Measurements from ENCODE around the gene TARBP2.

Gene TARBP2

DNA sequence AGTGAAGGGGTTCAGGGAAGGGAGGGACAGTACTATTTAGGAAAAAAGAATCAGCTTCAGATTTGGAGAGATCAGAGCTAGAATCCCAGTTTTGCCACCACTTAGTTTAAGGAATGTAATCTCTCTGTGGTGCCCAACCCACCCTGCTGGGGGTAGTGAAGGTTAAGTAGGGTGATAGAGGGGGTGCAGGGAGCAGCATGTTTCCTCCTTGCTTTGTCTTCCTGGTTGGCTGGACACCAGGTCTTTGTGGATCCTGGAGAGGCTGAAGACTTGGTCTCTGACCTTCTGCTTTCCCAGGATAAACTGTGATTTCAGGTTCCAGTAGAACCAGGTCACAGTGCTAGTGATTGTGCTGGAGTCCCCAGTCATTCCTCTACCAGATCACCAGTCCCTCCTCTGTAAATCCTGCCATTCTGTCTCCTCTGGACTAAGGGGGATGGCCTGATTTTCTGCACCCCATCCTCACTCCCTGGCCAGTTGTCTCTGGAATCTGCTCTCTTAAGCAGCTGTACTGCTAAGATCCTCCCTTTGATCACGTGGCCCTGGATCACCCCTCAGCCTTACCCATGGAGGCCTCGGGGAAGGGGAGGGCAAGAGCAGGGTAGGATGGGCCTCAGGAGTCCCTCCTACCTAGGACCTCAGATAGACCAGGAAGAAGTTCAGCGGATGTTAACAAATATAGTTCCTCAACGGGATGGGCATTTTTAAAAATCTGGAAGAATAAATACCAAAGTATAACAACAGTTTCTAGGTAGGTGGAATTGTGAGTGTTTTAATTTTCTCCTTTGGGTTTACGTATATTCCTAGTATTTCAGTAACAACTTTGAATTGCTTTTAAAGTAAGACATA, 5.0 kb upstream of the TARBP2 start:
- DNase-seq, result peak; percentile 56 to 57
- TF ChIP-seq POLR2A (IDR thresholded peaks at IDR 0.05; ENCODE audit: low read length) (no peak), GATA1 (IDR thresholded peaks at IDR 0.05; ENCODE audit: low read depth, low read length) (no peak)

DNA sequence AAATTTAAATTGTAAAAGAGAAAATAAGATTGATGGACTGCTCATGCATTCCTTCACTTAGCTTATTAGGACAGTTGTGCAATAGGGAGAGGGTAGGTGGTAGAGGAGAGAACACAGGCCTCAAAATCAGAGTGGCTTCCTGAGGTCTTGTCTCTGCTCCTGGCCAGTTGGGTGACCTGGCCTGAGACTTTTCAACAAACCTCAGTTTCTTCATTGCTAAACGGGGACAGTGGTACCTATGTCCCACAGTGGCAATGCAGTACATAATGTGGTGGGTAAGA, 4.4 kb upstream of the TARBP2 start:
- no peak for DNase-seq
- TF ChIP-seq GATA1 (IDR thresholded peaks at IDR 0.05; ENCODE audit: low read depth, low read length), result no peak
- no peak for TF ChIP-seq POLR2A (IDR thresholded peaks at IDR 0.05; ENCODE audit: low read length)

DNA sequence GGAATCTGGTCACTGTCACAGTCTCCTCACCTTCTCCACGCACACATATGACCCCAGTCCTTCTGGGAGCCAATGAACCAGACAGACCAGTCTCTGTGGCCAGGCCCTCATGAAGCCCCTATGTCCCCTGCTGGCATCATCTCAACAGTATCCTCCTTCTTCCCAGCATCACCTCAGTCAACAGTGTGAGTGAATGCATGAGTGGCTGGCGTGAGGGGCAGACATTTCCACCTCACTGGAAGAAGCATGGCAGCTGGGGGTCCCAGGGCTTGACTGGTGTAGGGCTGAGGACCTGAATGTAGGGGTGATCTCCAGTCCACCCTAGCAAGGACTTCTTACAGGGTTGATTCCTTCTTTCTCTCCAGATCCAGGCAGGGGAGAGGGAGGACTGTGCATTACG, 3.6 kb upstream of the TARBP2 start:
- no peak for TF ChIP-seq POLR2A (IDR thresholded peaks at IDR 0.05; ENCODE audit: low read length)

GRCh38 chr12:53498235-53498630, 2.9 kb upstream of the TARBP2 start:
- TF ChIP-seq POLR2A (IDR thresholded peaks at IDR 0.05; ENCODE audit: low read length) (no peak), GATA1 (IDR thresholded peaks at IDR 0.05; ENCODE audit: low read depth, low read length) (no peak)
- no peak for DNase-seq

More for the DNA sequence above, 3.6 kb upstream of the TARBP2 start:
- DNase-seq, result no peak

GRCh38 chr12:53499266-53500141, 1.6 kb upstream of the TARBP2 start, which contains the start of gene MAP3K12:
TSS of gene MAP3K12 (minus strand) at chr12:53499458. CDS start at chr12:53487391, 12,067 bp downstream.
- TF ChIP-seq GATA1 (IDR thresholded peaks at IDR 0.05; ENCODE audit: low read depth, low read length) (no peak), POLR2A (IDR thresholded peaks at IDR 0.05; ENCODE audit: low read length) (no peak)
- peak; percentile 56 to 59 for DNase-seq

GRCh38 chr12:53500142-53500775, 824 bp upstream of the TARBP2 start:
- peak; percentile 80 to 81 for DNase-seq
- TF ChIP-seq GATA1 (IDR thresholded peaks at IDR 0.05; ENCODE audit: low read depth, low read length) (no peak), POLR2A (IDR thresholded peaks at IDR 0.05; ENCODE audit: low read length) (peak; percentile 80)

GRCh38 chr12:53501615-53502181, 615 bp downstream of the TARBP2 start:
- DNase-seq, result no peak
- no peak for TF ChIP-seq GATA1 (IDR thresholded peaks at IDR 0.05; ENCODE audit: low read depth, low read length)
- TF ChIP-seq POLR2A (IDR thresholded peaks at IDR 0.05; ENCODE audit: low read length), result no peak

GRCh38 chr12:53502331-53502730, 1.2 kb downstream of the TARBP2 start:
- no peak for DNase-seq
- TF ChIP-seq POLR2A (IDR thresholded peaks at IDR 0.05; ENCODE audit: low read length), result no peak
- no peak for TF ChIP-seq GATA1 (IDR thresholded peaks at IDR 0.05; ENCODE audit: low read depth, low read length)

GRCh38 chr12:53502983-53503728, 2.1 kb downstream of the TARBP2 start:
- TF ChIP-seq POLR2A (IDR thresholded peaks at IDR 0.05; ENCODE audit: low read length) (no peak), GATA1 (IDR thresholded peaks at IDR 0.05; ENCODE audit: low read depth, low read length) (no peak)
- DNase-seq, result no peak

GRCh38 chr12:53504004-53504920, 3.2 kb downstream of the TARBP2 start:
- no peak for TF ChIP-seq GATA1 (IDR thresholded peaks at IDR 0.05; ENCODE audit: low read depth, low read length)
- no peak for TF ChIP-seq POLR2A (IDR thresholded peaks at IDR 0.05; ENCODE audit: low read length)
- DNase-seq, result no peak

GRCh38 chr12:53505086-53505485, 4.0 kb downstream of the TARBP2 start:
- no peak for DNase-seq
- TF ChIP-seq POLR2A (IDR thresholded peaks at IDR 0.05; ENCODE audit: low read length), result no peak
- TF ChIP-seq GATA1 (IDR thresholded peaks at IDR 0.05; ENCODE audit: low read depth, low read length), result no peak

Data from erythroblast (primary cell).